OCI-LY3 (cell line): ENCODE results near the gene TSR3.

Experiments
- EZH2phosphoT487 ChIP-seq: fragments of 200-600 bp; shearing (Covaris generic); IDR thresholded peaks from 2 replicates; pipeline ENCODE4 v1.6.1; 2018; ENCODE audit warnings: antibody characterized with exemption, mixed run types, low read depth
- TF ChIP-seq, protein P1 (sequence below): fragments of 200-600, 300-600 bp; sonication (generic); IDR thresholded peaks from 2 replicates; pipeline ENCODE4 v1.5.1; 2014; ENCODE audit warnings: antibody characterized with exemption, low read length, low read depth

DNA sequence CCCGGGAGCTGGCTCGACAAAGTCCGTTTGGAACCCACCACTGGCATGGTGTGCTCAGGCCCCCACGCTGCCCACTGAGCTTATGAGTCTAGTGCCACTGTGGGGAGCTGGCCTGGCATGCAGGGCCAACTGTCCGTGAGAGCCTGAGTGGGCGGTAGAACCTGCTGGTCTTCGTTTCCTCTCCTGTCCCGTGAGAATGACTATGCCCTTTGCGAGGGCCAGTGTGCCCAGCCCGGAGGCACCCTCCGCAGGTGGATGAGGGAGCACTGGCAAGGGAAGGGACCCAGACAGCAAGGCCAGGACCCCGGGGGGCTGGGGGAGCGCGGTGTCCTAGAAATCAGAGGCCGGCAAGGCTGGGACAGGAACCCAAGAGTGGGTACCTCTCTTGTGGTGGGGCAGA, 15.1 kb downstream of the TSR3 start:
- TF ChIP-seq, protein P1, sequence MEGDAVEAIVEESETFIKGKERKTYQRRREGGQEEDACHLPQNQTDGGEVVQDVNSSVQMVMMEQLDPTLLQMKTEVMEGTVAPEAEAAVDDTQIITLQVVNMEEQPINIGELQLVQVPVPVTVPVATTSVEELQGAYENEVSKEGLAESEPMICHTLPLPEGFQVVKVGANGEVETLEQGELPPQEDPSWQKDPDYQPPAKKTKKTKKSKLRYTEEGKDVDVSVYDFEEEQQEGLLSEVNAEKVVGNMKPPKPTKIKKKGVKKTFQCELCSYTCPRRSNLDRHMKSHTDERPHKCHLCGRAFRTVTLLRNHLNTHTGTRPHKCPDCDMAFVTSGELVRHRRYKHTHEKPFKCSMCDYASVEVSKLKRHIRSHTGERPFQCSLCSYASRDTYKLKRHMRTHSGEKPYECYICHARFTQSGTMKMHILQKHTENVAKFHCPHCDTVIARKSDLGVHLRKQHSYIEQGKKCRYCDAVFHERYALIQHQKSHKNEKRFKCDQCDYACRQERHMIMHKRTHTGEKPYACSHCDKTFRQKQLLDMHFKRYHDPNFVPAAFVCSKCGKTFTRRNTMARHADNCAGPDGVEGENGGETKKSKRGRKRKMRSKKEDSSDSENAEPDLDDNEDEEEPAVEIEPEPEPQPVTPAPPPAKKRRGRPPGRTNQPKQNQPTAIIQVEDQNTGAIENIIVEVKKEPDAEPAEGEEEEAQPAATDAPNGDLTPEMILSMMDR: no peak
- TF ChIP-seq EZH2phosphoT487: no peak
